ENCODE results near the gene TTC13. TPM values are rescaled to one million over a fixed set of nuclear protein-coding genes. Genes with fewer than 3 reads are reported as not detected.
"Not testable (repeated sequence)": the region's sequence is repeated elsewhere in the genome, so short reads cannot be mapped to it uniquely, and the experiment has no call there.

Gene TTC13
- polyA plus RNA-seq (2013) = 21.4 TPM

GRCh38 chr1:230978491-230979388 lies at the start of gene TTC13, which contains the start of gene ARV1:
Gene TTC13, minus strand, starts transcription at chr1:230978861. Its CDS starts 31 bp downstream, at chr1:230978830.
Gene ARV1, plus strand, starts transcription at chr1:230979094. Its CDS starts 12 bp downstream, at chr1:230979106.
- Histone ChIP-seq H3K4me1 (ENCODE audit: control extremely low read depth in 1 of 4, control insufficient read depth in 4 of 4, insufficient read depth in 4 of 4, low read length in 3 of 4) (peaks cover 16 to 31% (median 27%) of the 10 kb centered on the region in 4 experiments), H3K9me3 (ENCODE audit: control extremely low read depth in 1 of 5, control insufficient read depth in 4 of 5, insufficient read depth in 2 of 5, low read depth in 1 of 5, low read length in 4 of 5) (no peaks in the 10 kb centered on the region), H3K36me3 (ENCODE audit: control insufficient read depth in 4 of 4, insufficient read depth in 4 of 4, low read length in 3 of 4) (peaks cover 3 to 16% (median 7%) of the 10 kb centered on the region in 4 experiments), H3K27ac (ENCODE audit: insufficient read depth in 1 of 2, low read depth in 1 of 2, low read length in 2 of 2, poor library complexity in 1 of 2, severe bottlenecking in 2 of 2) (peak within 1 kb of the TSS; percentile 47 to 72), H3K27me3 (replicated peaks in 2 of 5; ENCODE audit: control insufficient read depth in 4 of 5, insufficient read depth in 5 of 5, low read length in 4 of 5) (no peaks in the 10 kb centered on the region), H3K4me3 (ENCODE audit: control insufficient read depth in 1 of 7, extremely low read depth in 1 of 7, insufficient read depth in 4 of 7, low read depth in 2 of 7, low read length in 6 of 7) (peak within 1 kb of the TSS; percentile 73 to 98 (median 87))
- WGBS (ENCODE audit: insufficient coverage) = 0% methylated on average over 61 of the region's 79 CpGs
- CTCF ChIA-PET = interaction anchor here (1.0 to 1.2 kb wide), 5 partner anchors 8 to 232 kb away, joined by 3 to 4 read pairs (median 3); no protein-coding TSS in a partner anchor
- POLR2A ChIA-PET = no interaction called here
- DNase-seq = peak; percentile 99

GRCh38 chr1:231027971-231028370 lies 49.3 kb upstream of the TTC13 start:
- Histone ChIP-seq H3K27ac (ENCODE audit: insufficient read depth in 1 of 2, low read depth in 1 of 2, low read length in 2 of 2, poor library complexity in 1 of 2, severe bottlenecking in 2 of 2) (no peak overlapping the region), H3K4me1 (ENCODE audit: control extremely low read depth in 1 of 4, control insufficient read depth in 4 of 4, insufficient read depth in 4 of 4, low read length in 3 of 4) (peaks cover 0 to 46% (median 26%) of the 10 kb centered on the region in 4 experiments), H3K27me3 (replicated peaks in 2 of 5; ENCODE audit: control insufficient read depth in 4 of 5, insufficient read depth in 5 of 5, low read length in 4 of 5) (no peaks in the 10 kb centered on the region), H3K4me3 (ENCODE audit: control insufficient read depth in 1 of 7, extremely low read depth in 1 of 7, insufficient read depth in 4 of 7, low read depth in 2 of 7, low read length in 6 of 7) (peak overlapping the region in 1 of 7 experiments; percentile 51), H3K9me3 (ENCODE audit: control extremely low read depth in 1 of 5, control insufficient read depth in 4 of 5, insufficient read depth in 2 of 5, low read depth in 1 of 5, low read length in 4 of 5) (no peaks in the 10 kb centered on the region), H3K36me3 (ENCODE audit: control insufficient read depth in 4 of 4, insufficient read depth in 4 of 4, low read length in 3 of 4) (peaks cover 0 to 17% (median 0%) of the 10 kb centered on the region in 4 experiments)
- no peak for DNase-seq
- WGBS (ENCODE audit: insufficient coverage) = 99% methylated on average over 9 of the region's 10 CpGs
- ChIA-PET POLR2A (no interaction called here), CTCF (interaction anchor here (0.8 kb wide), 1 partner anchor 18 kb away, joined by 3 read pairs; no protein-coding TSS in a partner anchor)

- DNase-seq = no peak
- Histone ChIP-seq H3K27ac (ENCODE audit: insufficient read depth in 1 of 2, low read depth in 1 of 2, low read length in 2 of 2, poor library complexity in 1 of 2, severe bottlenecking in 2 of 2) (no peak overlapping the region), H3K4me1 (ENCODE audit: control extremely low read depth in 1 of 4, control insufficient read depth in 4 of 4, insufficient read depth in 4 of 4, low read length in 3 of 4) (peaks cover 0 to 40% (median 20%) of the 10 kb centered on the region in 4 experiments), H3K36me3 (ENCODE audit: control insufficient read depth in 4 of 4, insufficient read depth in 4 of 4, low read length in 3 of 4) (peaks cover 0 to 17% (median 0%) of the 10 kb centered on the region in 4 experiments), H3K4me3 (ENCODE audit: control insufficient read depth in 1 of 7, extremely low read depth in 1 of 7, insufficient read depth in 4 of 7, low read depth in 2 of 7, low read length in 6 of 7) (no peak overlapping the region), H3K27me3 (replicated peaks in 2 of 5; ENCODE audit: control insufficient read depth in 4 of 5, insufficient read depth in 5 of 5, low read length in 4 of 5) (no peaks in the 10 kb centered on the region), H3K9me3 (ENCODE audit: control extremely low read depth in 1 of 5, control insufficient read depth in 4 of 5, insufficient read depth in 2 of 5, low read depth in 1 of 5, low read length in 4 of 5) (no peaks in the 10 kb centered on the region)
- CTCF ChIA-PET = interaction anchor here (0.8 kb wide), 1 partner anchor 19 kb away, joined by 3 read pairs; no protein-coding TSS in a partner anchor
- POLR2A ChIA-PET = no interaction called here
- 77% methylated on average over 23 of the region's 23 CpGs for WGBS (ENCODE audit: insufficient coverage)
Measured at GRCh38 chr1:231027136-231027925, 48.7 kb upstream of the TTC13 start.

GRCh38 chr1:231026576-231026975 lies 47.9 kb upstream of the TTC13 start:
- peaks cover 0 to 22% (median 0%) of the 10 kb centered on the region in 4 experiments for H3K36me3 ChIP-seq (ENCODE audit: control insufficient read depth in 4 of 4, insufficient read depth in 4 of 4, low read length in 3 of 4)
- H3K9me3 ChIP-seq (ENCODE audit: control extremely low read depth in 1 of 5, control insufficient read depth in 4 of 5, insufficient read depth in 2 of 5, low read depth in 1 of 5, low read length in 4 of 5) = no peaks in the 10 kb centered on the region
- ChIA-PET CTCF (no interaction called here), POLR2A (no interaction called here)
- H3K27ac ChIP-seq (ENCODE audit: insufficient read depth in 1 of 2, low read depth in 1 of 2, low read length in 2 of 2, poor library complexity in 1 of 2, severe bottlenecking in 2 of 2) = no peak overlapping the region
- H3K27me3 ChIP-seq (replicated peaks in 2 of 5; ENCODE audit: control insufficient read depth in 4 of 5, insufficient read depth in 5 of 5, low read length in 4 of 5) = no peaks in the 10 kb centered on the region
- no peak overlapping the region for H3K4me3 ChIP-seq (ENCODE audit: control insufficient read depth in 1 of 7, extremely low read depth in 1 of 7, insufficient read depth in 4 of 7, low read depth in 2 of 7, low read length in 6 of 7)
- DNase-seq = no peak
- 100% methylated on average over 6 of the region's 6 CpGs for WGBS (ENCODE audit: insufficient coverage)
- H3K4me1 ChIP-seq (ENCODE audit: control extremely low read depth in 1 of 4, control insufficient read depth in 4 of 4, insufficient read depth in 4 of 4, low read length in 3 of 4) = peaks cover 0 to 33% (median 20%) of the 10 kb centered on the region in 4 experiments

GRCh38 chr1:231023150-231023549 lies 44.5 kb upstream of the TTC13 start:
- Histone ChIP-seq H3K9me3 (ENCODE audit: control extremely low read depth in 1 of 5, control insufficient read depth in 4 of 5, insufficient read depth in 2 of 5, low read depth in 1 of 5, low read length in 4 of 5) (no peaks in the 10 kb centered on the region), H3K4me3 (ENCODE audit: control insufficient read depth in 1 of 7, extremely low read depth in 1 of 7, insufficient read depth in 4 of 7, low read depth in 2 of 7, low read length in 6 of 7) (no peak overlapping the region), H3K27ac (ENCODE audit: insufficient read depth in 1 of 2, low read depth in 1 of 2, low read length in 2 of 2, poor library complexity in 1 of 2, severe bottlenecking in 2 of 2) (no peak overlapping the region), H3K36me3 (ENCODE audit: control insufficient read depth in 4 of 4, insufficient read depth in 4 of 4, low read length in 3 of 4) (peaks cover 0 to 37% (median 6%) of the 10 kb centered on the region in 4 experiments), H3K4me1 (ENCODE audit: control extremely low read depth in 1 of 4, control insufficient read depth in 4 of 4, insufficient read depth in 4 of 4, low read length in 3 of 4) (peaks cover 0 to 32% (median 17%) of the 10 kb centered on the region in 4 experiments), H3K27me3 (replicated peaks in 2 of 5; ENCODE audit: control insufficient read depth in 4 of 5, insufficient read depth in 5 of 5, low read length in 4 of 5) (no peaks in the 10 kb centered on the region)
- DNase-seq = no peak
- 96% methylated on average over 6 of the region's 9 CpGs for WGBS (ENCODE audit: insufficient coverage)
- CTCF ChIA-PET = no interaction called here
- POLR2A ChIA-PET = no interaction called here

GRCh38 chr1:231022543-231022942 lies 43.9 kb upstream of the TTC13 start:
- POLR2A ChIA-PET; H3K4me3 ChIP-seq (ENCODE audit: control insufficient read depth in 1 of 7, extremely low read depth in 1 of 7, insufficient read depth in 4 of 7, low read depth in 2 of 7, low read length in 6 of 7); H3K27me3 ChIP-seq (replicated peaks in 2 of 5; ENCODE audit: control insufficient read depth in 4 of 5, insufficient read depth in 5 of 5, low read length in 4 of 5); DNase-seq; CTCF ChIA-PET; H3K27ac ChIP-seq (ENCODE audit: insufficient read depth in 1 of 2, low read depth in 1 of 2, low read length in 2 of 2, poor library complexity in 1 of 2, severe bottlenecking in 2 of 2); H3K9me3 ChIP-seq (ENCODE audit: control extremely low read depth in 1 of 5, control insufficient read depth in 4 of 5, insufficient read depth in 2 of 5, low read depth in 1 of 5, low read length in 4 of 5): not testable (repeated sequence)
- Histone ChIP-seq H3K36me3 (ENCODE audit: control insufficient read depth in 4 of 4, insufficient read depth in 4 of 4, low read length in 3 of 4) (peaks cover 0 to 34% (median 6%) of the 10 kb centered on the region in 4 experiments), H3K4me1 (ENCODE audit: control extremely low read depth in 1 of 4, control insufficient read depth in 4 of 4, insufficient read depth in 4 of 4, low read length in 3 of 4) (peaks cover 0 to 26% (median 11%) of the 10 kb centered on the region in 4 experiments)
- WGBS (ENCODE audit: insufficient coverage) = 92% methylated on average over 2 of the region's 7 CpGs

Data from common myeloid progenitor, CD34-positive (primary cell).